Activated naive CD4-positive, alpha-beta T cell (primary cell): ENCODE results near the gene CACNA2D4.

Experiments
- DNase-seq, 4 experiments: peaks; one replicate each; lab custom pipeline; 2025; lab: John Stamatoyannopoulos, UW

Gene CACNA2D4

GRCh38 chr12:1933342-1934051, 15.0 kb upstream of the CACNA2D4 start:
- DNase-seq, result no peak

GRCh38 chr12:1932264-1932777, 13.9 kb upstream of the CACNA2D4 start:
- no peak for DNase-seq

GRCh38 chr12:1931642-1932041, 13.2 kb upstream of the CACNA2D4 start:
- no peak for DNase-seq

GRCh38 chr12:1930803-1931597, 12.5 kb upstream of the CACNA2D4 start:
- DNase-seq, result no peak

- DNase-seq, result no peak
Measured at GRCh38 chr12:1929985-1930802, 11.7 kb upstream of the CACNA2D4 start.

- DNase-seq, result no peak
Measured at GRCh38 chr12:1929241-1929984, 11.0 kb upstream of the CACNA2D4 start.

- DNase-seq, result no peak
Measured at GRCh38 chr12:1928439-1929121, 10.1 kb upstream of the CACNA2D4 start.

- DNase-seq, result no peak
Measured at GRCh38 chr12:1927751-1928351, 9.4 kb upstream of the CACNA2D4 start.

GRCh38 chr12:1927051-1927680, 8.7 kb upstream of the CACNA2D4 start:
- no peak for DNase-seq

GRCh38 chr12:1926251-1926657, 7.8 kb upstream of the CACNA2D4 start:
- DNase-seq, result no peak

- no peak for DNase-seq
Measured at GRCh38 chr12:1925684-1926006, 7.2 kb upstream of the CACNA2D4 start.

GRCh38 chr12:1924996-1925683, 6.7 kb upstream of the CACNA2D4 start:
- no peak for DNase-seq

GRCh38 chr12:1922985-1923384, 4.5 kb upstream of the CACNA2D4 start:
- no peak for DNase-seq

GRCh38 chr12:1922075-1922709, 3.7 kb upstream of the CACNA2D4 start:
- DNase-seq, result no peak

- DNase-seq, result no peak
Measured at GRCh38 chr12:1920971-1921370, 2.5 kb upstream of the CACNA2D4 start.

- no peak for DNase-seq
Measured at GRCh38 chr12:1920436-1920835, 2.0 kb upstream of the CACNA2D4 start.

- no peak for DNase-seq
Measured at GRCh38 chr12:1919763-1920162, 1.3 kb upstream of the CACNA2D4 start.

- no peak for DNase-seq
Measured at GRCh38 chr12:1919284-1919683, 832 bp upstream of the CACNA2D4 start.

- no peak for DNase-seq
Measured at GRCh38 chr12:1918884-1919236, 408 bp upstream of the CACNA2D4 start.
